WTC11 (cell line): Measurements from ENCODE around the gene TNFRSF4.

Experiments used
- ELF4 ChIP-seq: sonication (generic); formaldehyde crosslinking; IDR thresholded peaks from 2 replicates; pipeline ENCODE4 v1.8.1; 2022; ENCODE audit warnings: low read depth, mild to moderate bottlenecking, moderate library complexity, missing genetic modification reagents
- FOXP1 ChIP-seq: sonication (generic); formaldehyde crosslinking; IDR thresholded peaks from 2 replicates; pipeline ENCODE4 v1.8.0; 2022; ENCODE audit warnings: missing genetic modification reagents, mild to moderate bottlenecking, moderate library complexity, borderline replicate concordance
- TF ChIP-seq, protein P1 (sequence below): sonication (generic); formaldehyde crosslinking; IDR thresholded peaks from 2 replicates; pipeline ENCODE4 v1.8.0; 2023; ENCODE audit warnings: mild to moderate bottlenecking, missing genetic modification reagents
- TF ChIP-seq, protein P2 (sequence below): fragments of 200-600 bp; IDR thresholded peaks from 2 replicates; pipeline ENCODE4 v1.8.0; 2022; ENCODE audit warnings: antibody characterized with exemption
- TF ChIP-seq, protein P3 (sequence below): sonication (generic); formaldehyde crosslinking; IDR thresholded peaks from 2 replicates; pipeline ENCODE4 v1.8.0; 2022; ENCODE audit warnings: mild to moderate bottlenecking, missing genetic modification reagents
- TF ChIP-seq, protein P4 (sequence below): sonication (generic); formaldehyde crosslinking; conservative IDR thresholded peaks from 2 replicates; pipeline ENCODE4 v1.8.1; 2022; ENCODE audit warnings: mild to moderate bottlenecking, missing genetic modification reagents
- TF ChIP-seq, protein P5 (sequence below): sonication (generic); formaldehyde crosslinking; IDR thresholded peaks from 2 replicates; pipeline ENCODE4 v1.8.1; 2022; ENCODE audit warnings: low read depth, mild to moderate bottlenecking, moderate library complexity, missing genetic modification reagents, borderline replicate concordance

DNA sequence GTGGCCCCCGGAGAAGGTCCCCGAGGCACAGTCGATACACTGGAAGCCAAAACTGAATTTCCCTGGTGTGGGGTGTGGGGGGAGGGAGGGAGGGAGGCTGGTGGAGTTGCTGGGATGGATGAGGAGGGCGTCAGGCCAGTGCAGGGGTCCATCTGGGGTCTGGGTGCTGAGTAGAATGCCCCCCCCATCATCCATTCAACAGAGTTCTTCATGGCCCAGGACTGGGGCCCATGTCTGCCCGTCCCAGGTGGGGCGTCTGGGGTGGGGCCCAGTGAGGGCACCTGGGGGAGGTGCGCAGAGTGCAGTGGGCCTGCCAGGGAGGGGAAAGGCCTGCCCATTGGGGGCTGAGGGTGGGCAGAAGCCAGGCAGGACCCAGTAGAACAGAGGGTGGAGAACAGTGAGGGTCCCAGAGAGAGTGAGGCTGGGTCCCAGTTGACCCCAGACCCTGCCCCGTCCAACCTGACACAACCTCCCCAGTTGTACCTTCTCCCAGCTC lies 9.5 kb downstream of the TNFRSF4 start:
- TF ChIP-seq, protein P1, sequence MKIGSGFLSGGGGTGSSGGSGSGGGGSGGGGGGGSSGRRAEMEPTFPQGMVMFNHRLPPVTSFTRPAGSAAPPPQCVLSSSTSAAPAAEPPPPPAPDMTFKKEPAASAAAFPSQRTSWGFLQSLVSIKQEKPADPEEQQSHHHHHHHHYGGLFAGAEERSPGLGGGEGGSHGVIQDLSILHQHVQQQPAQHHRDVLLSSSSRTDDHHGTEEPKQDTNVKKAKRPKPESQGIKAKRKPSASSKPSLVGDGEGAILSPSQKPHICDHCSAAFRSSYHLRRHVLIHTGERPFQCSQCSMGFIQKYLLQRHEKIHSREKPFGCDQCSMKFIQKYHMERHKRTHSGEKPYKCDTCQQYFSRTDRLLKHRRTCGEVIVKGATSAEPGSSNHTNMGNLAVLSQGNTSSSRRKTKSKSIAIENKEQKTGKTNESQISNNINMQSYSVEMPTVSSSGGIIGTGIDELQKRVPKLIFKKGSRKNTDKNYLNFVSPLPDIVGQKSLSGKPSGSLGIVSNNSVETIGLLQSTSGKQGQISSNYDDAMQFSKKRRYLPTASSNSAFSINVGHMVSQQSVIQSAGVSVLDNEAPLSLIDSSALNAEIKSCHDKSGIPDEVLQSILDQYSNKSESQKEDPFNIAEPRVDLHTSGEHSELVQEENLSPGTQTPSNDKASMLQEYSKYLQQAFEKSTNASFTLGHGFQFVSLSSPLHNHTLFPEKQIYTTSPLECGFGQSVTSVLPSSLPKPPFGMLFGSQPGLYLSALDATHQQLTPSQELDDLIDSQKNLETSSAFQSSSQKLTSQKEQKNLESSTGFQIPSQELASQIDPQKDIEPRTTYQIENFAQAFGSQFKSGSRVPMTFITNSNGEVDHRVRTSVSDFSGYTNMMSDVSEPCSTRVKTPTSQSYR (CRISPR knock-in tag): no peak
- TF ChIP-seq ELF4 (CRISPR knock-in tag): no peak
- TF ChIP-seq, protein P2, sequence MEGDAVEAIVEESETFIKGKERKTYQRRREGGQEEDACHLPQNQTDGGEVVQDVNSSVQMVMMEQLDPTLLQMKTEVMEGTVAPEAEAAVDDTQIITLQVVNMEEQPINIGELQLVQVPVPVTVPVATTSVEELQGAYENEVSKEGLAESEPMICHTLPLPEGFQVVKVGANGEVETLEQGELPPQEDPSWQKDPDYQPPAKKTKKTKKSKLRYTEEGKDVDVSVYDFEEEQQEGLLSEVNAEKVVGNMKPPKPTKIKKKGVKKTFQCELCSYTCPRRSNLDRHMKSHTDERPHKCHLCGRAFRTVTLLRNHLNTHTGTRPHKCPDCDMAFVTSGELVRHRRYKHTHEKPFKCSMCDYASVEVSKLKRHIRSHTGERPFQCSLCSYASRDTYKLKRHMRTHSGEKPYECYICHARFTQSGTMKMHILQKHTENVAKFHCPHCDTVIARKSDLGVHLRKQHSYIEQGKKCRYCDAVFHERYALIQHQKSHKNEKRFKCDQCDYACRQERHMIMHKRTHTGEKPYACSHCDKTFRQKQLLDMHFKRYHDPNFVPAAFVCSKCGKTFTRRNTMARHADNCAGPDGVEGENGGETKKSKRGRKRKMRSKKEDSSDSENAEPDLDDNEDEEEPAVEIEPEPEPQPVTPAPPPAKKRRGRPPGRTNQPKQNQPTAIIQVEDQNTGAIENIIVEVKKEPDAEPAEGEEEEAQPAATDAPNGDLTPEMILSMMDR: no peak
- TF ChIP-seq, protein P3, sequence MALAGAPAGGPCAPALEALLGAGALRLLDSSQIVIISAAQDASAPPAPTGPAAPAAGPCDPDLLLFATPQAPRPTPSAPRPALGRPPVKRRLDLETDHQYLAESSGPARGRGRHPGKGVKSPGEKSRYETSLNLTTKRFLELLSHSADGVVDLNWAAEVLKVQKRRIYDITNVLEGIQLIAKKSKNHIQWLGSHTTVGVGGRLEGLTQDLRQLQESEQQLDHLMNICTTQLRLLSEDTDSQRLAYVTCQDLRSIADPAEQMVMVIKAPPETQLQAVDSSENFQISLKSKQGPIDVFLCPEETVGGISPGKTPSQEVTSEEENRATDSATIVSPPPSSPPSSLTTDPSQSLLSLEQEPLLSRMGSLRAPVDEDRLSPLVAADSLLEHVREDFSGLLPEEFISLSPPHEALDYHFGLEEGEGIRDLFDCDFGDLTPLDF (CRISPR knock-in tag): no peak
- TF ChIP-seq, protein P4, sequence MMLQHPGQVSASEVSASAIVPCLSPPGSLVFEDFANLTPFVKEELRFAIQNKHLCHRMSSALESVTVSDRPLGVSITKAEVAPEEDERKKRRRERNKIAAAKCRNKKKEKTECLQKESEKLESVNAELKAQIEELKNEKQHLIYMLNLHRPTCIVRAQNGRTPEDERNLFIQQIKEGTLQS (CRISPR knock-in tag): no peak
- TF ChIP-seq, protein P5, sequence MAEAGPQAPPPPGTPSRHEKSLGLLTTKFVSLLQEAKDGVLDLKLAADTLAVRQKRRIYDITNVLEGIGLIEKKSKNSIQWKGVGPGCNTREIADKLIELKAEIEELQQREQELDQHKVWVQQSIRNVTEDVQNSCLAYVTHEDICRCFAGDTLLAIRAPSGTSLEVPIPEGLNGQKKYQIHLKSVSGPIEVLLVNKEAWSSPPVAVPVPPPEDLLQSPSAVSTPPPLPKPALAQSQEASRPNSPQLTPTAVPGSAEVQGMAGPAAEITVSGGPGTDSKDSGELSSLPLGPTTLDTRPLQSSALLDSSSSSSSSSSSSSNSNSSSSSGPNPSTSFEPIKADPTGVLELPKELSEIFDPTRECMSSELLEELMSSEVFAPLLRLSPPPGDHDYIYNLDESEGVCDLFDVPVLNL: no peak
- TF ChIP-seq FOXP1 (CRISPR knock-in tag): no peak
